ENCODE data around the gene BTK.

DNA sequence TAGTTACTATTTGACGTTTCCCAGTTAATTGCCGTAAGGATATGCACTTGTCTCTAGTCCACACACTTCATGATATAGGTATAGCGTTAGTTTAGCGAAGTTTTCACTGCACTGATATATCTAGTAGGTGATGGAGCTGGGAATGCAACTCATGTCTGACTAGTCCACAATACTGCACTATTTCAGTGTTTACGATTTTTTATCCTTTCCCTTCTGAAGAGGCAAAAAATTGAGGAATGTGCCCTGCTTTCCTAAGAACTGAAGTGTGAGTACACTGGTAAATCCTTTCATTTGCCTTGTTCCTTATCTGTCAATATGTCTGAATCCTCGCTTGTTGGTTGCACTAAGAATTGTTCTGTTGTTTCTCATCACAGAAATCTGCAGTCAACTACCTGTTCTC lies 5.8 kb upstream of the BTK start:
- TF ChIP-seq, protein P1, sequence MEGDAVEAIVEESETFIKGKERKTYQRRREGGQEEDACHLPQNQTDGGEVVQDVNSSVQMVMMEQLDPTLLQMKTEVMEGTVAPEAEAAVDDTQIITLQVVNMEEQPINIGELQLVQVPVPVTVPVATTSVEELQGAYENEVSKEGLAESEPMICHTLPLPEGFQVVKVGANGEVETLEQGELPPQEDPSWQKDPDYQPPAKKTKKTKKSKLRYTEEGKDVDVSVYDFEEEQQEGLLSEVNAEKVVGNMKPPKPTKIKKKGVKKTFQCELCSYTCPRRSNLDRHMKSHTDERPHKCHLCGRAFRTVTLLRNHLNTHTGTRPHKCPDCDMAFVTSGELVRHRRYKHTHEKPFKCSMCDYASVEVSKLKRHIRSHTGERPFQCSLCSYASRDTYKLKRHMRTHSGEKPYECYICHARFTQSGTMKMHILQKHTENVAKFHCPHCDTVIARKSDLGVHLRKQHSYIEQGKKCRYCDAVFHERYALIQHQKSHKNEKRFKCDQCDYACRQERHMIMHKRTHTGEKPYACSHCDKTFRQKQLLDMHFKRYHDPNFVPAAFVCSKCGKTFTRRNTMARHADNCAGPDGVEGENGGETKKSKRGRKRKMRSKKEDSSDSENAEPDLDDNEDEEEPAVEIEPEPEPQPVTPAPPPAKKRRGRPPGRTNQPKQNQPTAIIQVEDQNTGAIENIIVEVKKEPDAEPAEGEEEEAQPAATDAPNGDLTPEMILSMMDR (IDR thresholded peaks at IDR 0.05; ENCODE audit: low read depth, low read length) = no peak
- TF ChIP-seq EZH2phosphoT487 (IDR thresholded peaks at IDR 0.05; ENCODE audit: low read depth) = no peak

Measured in OCI-LY3 (cell line).